Mesenchymal stem cell (in vitro differentiated cells and primary cell): Measurements from ENCODE around the gene SLC13A4.
A peak's percentile ranks its signal among the peaks of the same experiment; 100 is the strongest.

Experiments used
- DNase-seq: peaks from one replicate; pipeline ENCODE4 v3.0.0-alpha.2; 2013
- H2AFZ ChIP-seq: one replicate; pipeline ENCODE4 v1.6.1; 2013; ENCODE audit warnings: low read depth, mild to moderate bottlenecking, control low read depth, inconsistent platforms, low read length, moderate library complexity
- H2AK5ac ChIP-seq: 2 replicates; pipeline ENCODE4 v1.6.1; 2013; ENCODE audit warnings: low read length, moderate library complexity, mild to moderate bottlenecking, inconsistent platforms; ENCODE audit not compliant: severe bottlenecking
- H2BK120ac ChIP-seq: one replicate; pipeline ENCODE4 v1.6.1; 2013; ENCODE audit warnings: low read depth, mild to moderate bottlenecking, inconsistent platforms, low read length, moderate library complexity
- H2BK12ac ChIP-seq, 2 experiments: one replicate each; pipeline ENCODE4 v1.6.1; 2013; ENCODE audit warnings: inconsistent platforms in 2 of 2, low read length in 2 of 2, mild to moderate bottlenecking in 2 of 2, moderate library complexity in 2 of 2, control low read depth in 1 of 2
- H2BK15ac ChIP-seq: one replicate; pipeline ENCODE4 v1.6.1; 2013; ENCODE audit warnings: mild to moderate bottlenecking, low read depth, inconsistent platforms; ENCODE audit not compliant: poor library complexity, severe bottlenecking
- H2BK5ac ChIP-seq: 2 replicates; pipeline ENCODE4 v1.6.1; 2013; ENCODE audit warnings: low read depth, mild to moderate bottlenecking, low read length, control low read depth, inconsistent platforms; ENCODE audit not compliant: poor library complexity, severe bottlenecking
- H3K14ac ChIP-seq, 2 experiments: one replicate each; pipeline ENCODE4 v1.6.1; 2013; ENCODE audit warnings: inconsistent platforms in 2 of 2, low read length in 2 of 2, control low read depth in 1 of 2, mild to moderate bottlenecking in 1 of 2, moderate library complexity in 1 of 2
- H3K18ac ChIP-seq, 2 experiments: one replicate each; pipeline ENCODE4 v1.6.1; 2013; ENCODE audit warnings: inconsistent platforms in 2 of 2, low read length in 2 of 2, control low read depth in 1 of 2, low read depth in 1 of 2, mild to moderate bottlenecking in 1 of 2
- H3K23ac ChIP-seq, 2 experiments: one replicate each; pipeline ENCODE4 v1.6.1; 2013; ENCODE audit warnings: inconsistent platforms in 2 of 2, low read length in 2 of 2, mild to moderate bottlenecking in 2 of 2, moderate library complexity in 2 of 2, control low read depth in 1 of 2
- H3K27ac ChIP-seq: 2 replicates; pipeline ENCODE4 v1.5.1; 2013; ENCODE audit warnings: mild to moderate bottlenecking, moderate library complexity, low read length, control low read depth, inconsistent platforms; ENCODE audit not compliant: poor library complexity, severe bottlenecking
- H3K27me3 ChIP-seq, 2 experiments: 2 replicates each; pipeline versions ENCODE4 v1.6.1 to v1.7.0; 2013; ENCODE audit warnings: low read length in 2 of 2, mild to moderate bottlenecking in 2 of 2, moderate library complexity in 2 of 2, control low read depth in 1 of 2, inconsistent platforms in 1 of 2; ENCODE audit not compliant: control insufficient read depth in 1 of 2, insufficient read depth in 1 of 2
- H3K36me3 ChIP-seq, 2 experiments: 2 replicates each; pipeline versions ENCODE4 v1.6.1 to v1.7.0; 2013; ENCODE audit warnings: low read length in 2 of 2, control low read depth in 1 of 2, inconsistent platforms in 1 of 2, low read depth in 1 of 2, mild to moderate bottlenecking in 1 of 2; ENCODE audit not compliant: insufficient read depth in 2 of 2, control insufficient read depth in 1 of 2
- H3K4ac ChIP-seq, 2 experiments: one replicate each; pipeline ENCODE4 v1.6.1; 2013; ENCODE audit warnings: inconsistent platforms in 2 of 2, low read length in 2 of 2, mild to moderate bottlenecking in 2 of 2, moderate library complexity in 2 of 2, control low read depth in 1 of 2, low read depth in 1 of 2
- H3K4me1 ChIP-seq: 2 replicates; pipeline ENCODE4 v1.6.1; 2013; ENCODE audit warnings: low read depth, low read length, control low read depth; ENCODE audit not compliant: control insufficient read depth, insufficient read depth
- H3K4me2 ChIP-seq: 2 replicates; pipeline ENCODE4 v1.6.1; 2013; ENCODE audit warnings: low read length, mild to moderate bottlenecking, inconsistent platforms; ENCODE audit not compliant: poor library complexity, severe bottlenecking
- H3K4me3 ChIP-seq, 2 experiments: 2 replicates each; pipeline versions ENCODE4 v1.5.1 to v1.7.0; 2013; ENCODE audit warnings: low read length in 2 of 2, mild to moderate bottlenecking in 2 of 2, control low read depth in 1 of 2, low read depth in 1 of 2; ENCODE audit not compliant: insufficient read depth in 1 of 2
- H3K79me1 ChIP-seq: replicated peaks from 2 replicates; pipeline ENCODE4 v1.6.1; 2013; ENCODE audit warnings: mild to moderate bottlenecking, control low read depth, low read length, inconsistent platforms; ENCODE audit not compliant: poor library complexity, severe bottlenecking
- H3K9ac ChIP-seq: 2 replicates; pipeline ENCODE4 v1.7.0; 2013; ENCODE audit warnings: mild to moderate bottlenecking, low read length, moderate library complexity
- H3K9me3 ChIP-seq: 2 replicates; pipeline ENCODE4 v1.7.0; 2013; ENCODE audit warnings: mild to moderate bottlenecking, low read length; ENCODE audit not compliant: control insufficient read depth
- H4K8ac ChIP-seq: one replicate; pipeline ENCODE4 v1.6.1; 2013; ENCODE audit warnings: inconsistent platforms, mild to moderate bottlenecking, low read length, moderate library complexity
- H4K91ac ChIP-seq: one replicate; pipeline ENCODE4 v1.6.1; 2013; ENCODE audit warnings: mild to moderate bottlenecking, low read length, inconsistent platforms
- WGBS: methylation state at CpG from one replicate; pipeline ENCODE4 v1.1.7; 2013; ENCODE audit warnings: mixed read lengths; 5-methylcytosine and 5-hydroxymethylcytosine counted together

SLC13A4 gene

DNA sequence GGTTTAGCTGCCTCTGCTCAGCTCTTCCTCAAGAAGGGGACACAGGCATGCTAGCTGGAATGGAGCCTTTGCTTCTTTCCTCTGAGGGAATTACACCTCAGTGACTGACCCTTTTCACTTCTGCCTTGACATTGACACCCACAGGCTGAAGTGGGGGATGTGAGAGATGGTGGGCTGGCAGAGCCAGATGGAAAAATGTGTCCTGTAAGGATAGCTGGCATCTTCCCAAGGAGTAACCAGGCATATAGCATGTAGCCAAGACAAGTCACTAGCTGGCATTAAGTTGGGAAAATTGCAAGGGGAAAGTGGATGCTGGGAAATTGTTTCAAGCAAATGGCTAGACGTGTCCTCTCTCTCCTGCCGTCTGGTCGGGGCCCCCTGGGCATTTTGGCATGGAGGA lies 45.8 kb downstream of the SLC13A4 start:
- no peak overlapping the region for H3K4ac ChIP-seq
- no peak overlapping the region for H3K4me2 ChIP-seq
- no peak overlapping the region for H4K91ac ChIP-seq
- H3K36me3 ChIP-seq: peaks cover 10 to 82% of the 10 kb centered on the region in 2 experiments
- no peak overlapping the region for H3K18ac ChIP-seq
- no peak overlapping the region for H2BK120ac ChIP-seq
- H3K27me3 ChIP-seq: no peaks in the 10 kb centered on the region
- no peak overlapping the region for H2BK12ac ChIP-seq
- peaks cover 7% of the 10 kb centered on the region for H3K4me1 ChIP-seq
- DNase-seq: no peak
- H3K9ac ChIP-seq: no peak overlapping the region
- H3K4me3 ChIP-seq: no peak overlapping the region
- H2BK5ac ChIP-seq: no peak overlapping the region
- no peak overlapping the region for H2BK15ac ChIP-seq
- no peak overlapping the region for H3K23ac ChIP-seq
- no peaks in the 10 kb centered on the region for H3K9me3 ChIP-seq
- no peak overlapping the region for H3K14ac ChIP-seq
- WGBS: 98% methylated on average over 3 of the region's 3 CpGs
- no peak overlapping the region for H4K8ac ChIP-seq
- no peak overlapping the region for H2AK5ac ChIP-seq
- H3K79me1 ChIP-seq: peaks cover 32% of the 10 kb centered on the region
- no peak overlapping the region for H3K27ac ChIP-seq
- H2AFZ ChIP-seq: no peak overlapping the region

DNA sequence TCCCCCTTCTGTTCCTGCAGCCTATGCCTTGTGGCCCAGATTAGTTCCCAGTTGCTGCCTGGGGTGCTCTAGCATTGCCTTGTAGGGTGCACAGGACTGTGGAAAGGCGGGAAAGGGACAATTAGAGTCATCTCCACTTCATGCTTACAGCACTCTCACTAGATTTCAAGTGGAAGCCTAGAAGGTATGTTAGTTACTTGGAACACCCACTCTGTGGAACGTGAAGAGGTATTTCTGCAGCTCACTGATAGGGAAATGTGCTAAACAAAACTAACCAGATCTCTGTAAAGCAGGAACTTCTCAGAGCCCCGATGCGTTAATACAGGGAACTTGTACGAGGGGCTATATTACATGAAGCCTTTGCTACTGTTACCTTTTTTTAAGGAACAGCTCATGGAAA lies 46.2 kb downstream of the SLC13A4 start:
- H2BK5ac ChIP-seq: no peak overlapping the region
- H3K79me1 ChIP-seq: peaks cover 35% of the 10 kb centered on the region
- no peak overlapping the region for H3K9ac ChIP-seq
- no peak overlapping the region for H2BK15ac ChIP-seq
- no peak overlapping the region for H3K4me3 ChIP-seq
- no peak for DNase-seq
- H3K18ac ChIP-seq: no peak overlapping the region
- H3K9me3 ChIP-seq: no peaks in the 10 kb centered on the region
- H3K23ac ChIP-seq: no peak overlapping the region
- H3K14ac ChIP-seq: no peak overlapping the region
- no peak overlapping the region for H2AK5ac ChIP-seq
- no peak overlapping the region for H2AFZ ChIP-seq
- no peak overlapping the region for H3K4me2 ChIP-seq
- no peaks in the 10 kb centered on the region for H3K27me3 ChIP-seq
- no peak overlapping the region for H4K91ac ChIP-seq
- H2BK12ac ChIP-seq: no peak overlapping the region
- H3K27ac ChIP-seq: no peak overlapping the region
- 93% methylated on average over 4 of the region's 5 CpGs for WGBS
- H3K4me1 ChIP-seq: peaks cover 7% of the 10 kb centered on the region
- H3K4ac ChIP-seq: no peak overlapping the region
- no peak overlapping the region for H4K8ac ChIP-seq
- no peak overlapping the region for H2BK120ac ChIP-seq
- peaks cover 10 to 83% of the 10 kb centered on the region in 2 experiments for H3K36me3 ChIP-seq

DNA sequence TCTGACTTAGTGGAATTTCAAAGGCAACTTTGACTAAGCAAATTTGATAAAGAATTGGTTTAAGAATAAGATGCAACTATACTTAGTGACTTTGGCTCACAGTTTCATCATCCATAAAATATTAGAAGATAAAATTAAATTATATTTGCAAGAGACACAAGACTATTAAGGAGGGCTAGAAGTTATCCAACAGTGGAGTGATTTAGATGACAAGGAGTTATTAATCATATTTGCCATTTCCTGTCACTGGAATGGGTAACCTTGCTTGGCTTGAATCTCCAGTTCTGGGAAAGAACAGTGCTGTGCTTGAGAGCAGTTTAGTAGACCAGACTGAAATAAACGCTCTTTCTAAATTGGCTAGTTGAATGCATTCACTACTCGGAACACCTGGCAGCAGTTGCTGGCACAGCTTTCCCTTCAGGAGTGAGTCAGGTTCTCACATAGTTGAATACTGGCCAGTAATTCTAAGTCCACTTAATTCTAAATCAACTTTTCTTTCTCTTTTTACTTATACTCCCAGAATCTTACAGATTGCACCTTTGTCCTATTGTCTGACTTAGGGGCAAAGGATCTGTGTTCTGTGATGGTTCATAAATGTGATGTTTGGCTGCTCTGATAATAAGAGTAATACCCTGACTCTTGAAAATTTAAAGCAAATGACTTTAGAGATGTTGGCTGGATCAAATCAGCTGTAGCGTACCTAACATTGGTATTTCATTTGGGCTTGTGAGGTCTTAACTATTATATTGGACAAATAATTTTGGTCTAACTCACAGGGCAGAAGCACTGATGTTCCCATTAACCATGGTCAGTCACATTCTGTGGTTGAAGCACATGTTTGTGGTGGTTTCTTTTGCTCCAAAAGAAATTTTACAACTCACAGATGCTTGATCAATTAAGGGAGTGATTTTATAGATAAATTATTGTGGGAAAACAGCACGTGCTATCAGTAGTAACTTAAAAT lies 49.1 kb downstream of the SLC13A4 start:
- no peak overlapping the region for H4K8ac ChIP-seq
- H3K36me3 ChIP-seq: peaks cover 6 to 83% of the 10 kb centered on the region in 2 experiments
- 92% methylated on average over 3 of the region's 4 CpGs for WGBS
- H3K4ac ChIP-seq: no peak overlapping the region
- peaks cover 37% of the 10 kb centered on the region for H3K79me1 ChIP-seq
- no peak overlapping the region for H3K27ac ChIP-seq
- no peak for DNase-seq
- H2AK5ac ChIP-seq: no peak overlapping the region
- H3K9ac ChIP-seq: no peak overlapping the region
- H4K91ac ChIP-seq: no peak overlapping the region
- H3K27me3 ChIP-seq: no peaks in the 10 kb centered on the region
- H2BK12ac ChIP-seq: no peak overlapping the region
- H3K9me3 ChIP-seq: no peaks in the 10 kb centered on the region
- H3K23ac ChIP-seq: no peak overlapping the region
- H3K4me3 ChIP-seq: no peak overlapping the region
- no peak overlapping the region for H3K4me2 ChIP-seq
- H2BK5ac ChIP-seq: no peak overlapping the region
- no peak overlapping the region for H2BK120ac ChIP-seq
- H2BK15ac ChIP-seq: no peak overlapping the region
- peaks cover 1% of the 10 kb centered on the region for H3K4me1 ChIP-seq
- H3K14ac ChIP-seq: no peak overlapping the region
- no peak overlapping the region for H3K18ac ChIP-seq
- H2AFZ ChIP-seq: no peak overlapping the region

DNA sequence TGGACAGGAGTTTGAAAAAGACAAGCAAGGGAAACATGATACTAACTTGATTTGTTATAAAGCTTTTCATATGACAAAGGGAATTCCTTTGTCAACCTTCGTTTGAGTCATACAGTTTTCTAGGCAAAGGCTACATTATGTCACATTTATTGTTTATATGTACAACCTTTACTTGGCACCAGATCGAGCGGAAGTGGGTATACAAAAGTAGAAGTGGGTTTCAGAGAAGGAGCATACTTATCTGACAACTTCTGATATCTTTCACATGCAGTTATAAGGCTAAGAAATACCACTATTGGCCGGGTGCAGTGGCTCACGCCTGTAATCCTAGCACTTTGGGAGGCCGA lies 54.7 kb downstream of the SLC13A4 start:
- peak overlapping the region; percentile 37 for H4K8ac ChIP-seq
- no peak overlapping the region for H3K18ac ChIP-seq
- H3K23ac ChIP-seq: no peak overlapping the region
- no peak overlapping the region for H4K91ac ChIP-seq
- H2BK12ac ChIP-seq: no peak overlapping the region
- H3K4me3 ChIP-seq: no peak overlapping the region
- H2BK5ac ChIP-seq: no peak overlapping the region
- no peak overlapping the region for H2BK15ac ChIP-seq
- no peak overlapping the region for H2BK120ac ChIP-seq
- H3K4ac ChIP-seq: no peak overlapping the region
- H3K14ac ChIP-seq: no peak overlapping the region
- H3K9me3 ChIP-seq: no peaks in the 10 kb centered on the region
- no peak overlapping the region for H3K27ac ChIP-seq
- H3K4me1 ChIP-seq: peaks cover 3% of the 10 kb centered on the region
- H3K27me3 ChIP-seq: no peaks in the 10 kb centered on the region
- H3K36me3 ChIP-seq: peaks cover 5 to 54% of the 10 kb centered on the region in 2 experiments
- DNase-seq: peak; percentile 43
- H3K9ac ChIP-seq: peak overlapping the region; percentile 74
- H2AFZ ChIP-seq: no peak overlapping the region
- 87% methylated on average over 6 of the region's 6 CpGs for WGBS
- no peak overlapping the region for H2AK5ac ChIP-seq
- no peak overlapping the region for H3K4me2 ChIP-seq
- H3K79me1 ChIP-seq: peaks cover 22% of the 10 kb centered on the region
